A673 (cell line): ENCODE measurements around the gene SPG7.

Experiments used
- EZH2 ChIP-seq: fragments of 200-600 bp; sonication (generic); IDR thresholded peaks from 2 replicates; pipeline ENCODE4 v1.6.1; 2017; ENCODE audit warnings: borderline replicate concordance, low read depth, mild to moderate bottlenecking, mixed read lengths, antibody characterized with exemption, low read length; ENCODE audit not compliant: poor library complexity, severe bottlenecking
- TF ChIP-seq, protein P1 (sequence below): fragments of 300-800, 200-600 bp; sonication (generic); conservative IDR thresholded peaks from 2 replicates; pipeline ENCODE4 v1.5.1; 2017; ENCODE audit warnings: low read depth, mild to moderate bottlenecking, antibody characterized with exemption, low read length, moderate library complexity, mixed read lengths

DNA sequence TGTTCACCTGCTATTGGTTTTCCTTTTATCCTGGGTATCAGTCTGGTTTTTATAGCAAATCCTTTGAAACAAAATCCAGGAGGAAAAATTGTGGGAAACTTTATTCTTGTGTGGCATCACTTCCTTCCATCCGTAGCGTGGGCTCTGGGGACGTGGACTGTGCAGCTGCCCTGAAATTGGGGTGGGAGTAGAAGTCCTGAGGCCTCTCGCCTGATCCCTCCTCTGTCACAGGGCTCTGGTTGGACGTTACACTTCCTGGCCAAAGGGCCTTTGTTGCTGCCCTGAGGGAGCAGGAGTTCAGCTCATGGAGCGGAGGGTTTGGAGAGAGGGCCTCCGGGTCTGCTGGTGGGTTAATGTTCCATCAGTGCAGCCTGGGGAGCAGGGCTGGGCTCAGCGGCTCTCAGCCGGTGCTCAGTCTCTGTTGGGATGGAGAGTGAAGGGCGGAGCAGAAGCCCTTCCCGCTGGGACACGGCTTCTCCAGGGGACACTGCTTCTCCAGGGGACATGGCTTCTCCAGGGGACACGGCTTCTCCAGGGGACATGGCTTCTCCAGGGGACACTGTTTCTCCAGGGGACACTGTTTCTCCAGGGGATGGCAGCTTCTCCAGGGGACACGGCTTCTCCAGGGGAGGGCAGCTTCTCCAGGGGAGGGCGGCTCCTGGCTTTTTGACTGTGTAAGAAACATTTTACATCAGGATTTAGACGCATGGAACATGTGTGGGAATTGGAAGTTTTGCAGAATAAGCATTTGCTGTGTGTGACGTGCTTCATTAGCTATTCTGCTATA is 37.0 kb downstream of the SPG7 start:
- TF ChIP-seq, protein P1, sequence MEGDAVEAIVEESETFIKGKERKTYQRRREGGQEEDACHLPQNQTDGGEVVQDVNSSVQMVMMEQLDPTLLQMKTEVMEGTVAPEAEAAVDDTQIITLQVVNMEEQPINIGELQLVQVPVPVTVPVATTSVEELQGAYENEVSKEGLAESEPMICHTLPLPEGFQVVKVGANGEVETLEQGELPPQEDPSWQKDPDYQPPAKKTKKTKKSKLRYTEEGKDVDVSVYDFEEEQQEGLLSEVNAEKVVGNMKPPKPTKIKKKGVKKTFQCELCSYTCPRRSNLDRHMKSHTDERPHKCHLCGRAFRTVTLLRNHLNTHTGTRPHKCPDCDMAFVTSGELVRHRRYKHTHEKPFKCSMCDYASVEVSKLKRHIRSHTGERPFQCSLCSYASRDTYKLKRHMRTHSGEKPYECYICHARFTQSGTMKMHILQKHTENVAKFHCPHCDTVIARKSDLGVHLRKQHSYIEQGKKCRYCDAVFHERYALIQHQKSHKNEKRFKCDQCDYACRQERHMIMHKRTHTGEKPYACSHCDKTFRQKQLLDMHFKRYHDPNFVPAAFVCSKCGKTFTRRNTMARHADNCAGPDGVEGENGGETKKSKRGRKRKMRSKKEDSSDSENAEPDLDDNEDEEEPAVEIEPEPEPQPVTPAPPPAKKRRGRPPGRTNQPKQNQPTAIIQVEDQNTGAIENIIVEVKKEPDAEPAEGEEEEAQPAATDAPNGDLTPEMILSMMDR = no peak
- TF ChIP-seq EZH2 = no peak
